Uterus (tissue), 2 donors: ENCODE data around the gene YOD1.

Source experiments
- CTCF ChIP-seq, 4 experiments: fragments of 200-600 bp in 2 of 4; fragments of 450-650 bp in 2 of 4; sonication (generic) in 2 of 4; IDR thresholded peaks; one replicate each; pipeline ENCODE4 v1.5.1; 2016 to 2019; ENCODE audit warnings: antibody characterized with exemption in 4 of 4, mild to moderate bottlenecking in 2 of 4, moderate library complexity in 1 of 4
- POLR2A ChIP-seq, 2 donors: fragments of 450-650 bp; IDR thresholded peaks; one replicate each; pipeline ENCODE4 v1.6.1; 2016; ENCODE audit warnings: antibody characterized with exemption in 2 of 2, mild to moderate bottlenecking in 1 of 2, moderate library complexity in 1 of 2

DNA sequence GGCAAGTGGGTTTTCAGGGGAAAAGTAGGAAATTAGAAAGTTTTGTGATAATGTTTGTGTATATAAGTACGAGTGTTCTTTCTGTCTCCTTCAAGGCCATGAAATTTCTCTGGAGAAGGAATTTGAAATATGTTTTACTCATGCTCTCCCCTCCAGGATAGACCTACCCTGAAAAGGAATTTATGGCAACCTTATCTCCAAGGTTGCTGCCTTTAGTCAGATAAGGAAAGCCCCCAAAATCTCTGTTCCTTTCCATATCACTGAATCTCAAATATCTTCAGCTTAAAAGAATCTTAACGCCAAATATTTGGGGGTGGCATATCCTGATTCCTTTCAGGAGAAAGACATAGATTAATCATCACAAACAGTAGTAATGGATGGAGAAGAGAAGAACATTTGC is 37.2 kb upstream of the YOD1 start:
- no peak for TF ChIP-seq CTCF (IDR thresholded peaks at IDR 0.05)
- TF ChIP-seq POLR2A (IDR thresholded peaks at IDR 0.05) = no peak
